H9 (cell line): ENCODE measurements around the gene TMEM63A. TPM values are rescaled to one million over a fixed set of nuclear protein-coding genes. Genes with fewer than 3 reads are reported as not detected.

Experiments used
- DNase-seq: peaks from one replicate; pipeline ENCODE4 v3.0.0-alpha.2; 2017
- H2AFZ ChIP-seq: one replicate; pipeline ENCODE4 v1.6.1; 2013; ENCODE audit warnings: mild to moderate bottlenecking, low read length, control low read depth, moderate library complexity
- H2AK5ac ChIP-seq: 2 replicates; pipeline ENCODE4 v1.6.1; 2013; ENCODE audit warnings: low read length, control low read depth, mixed read lengths; ENCODE audit not compliant: insufficient read length
- H2BK120ac ChIP-seq: one replicate; pipeline ENCODE4 v1.6.1; 2013; ENCODE audit warnings: low read depth, mild to moderate bottlenecking, low read length, control low read depth, inconsistent platforms; ENCODE audit not compliant: poor library complexity, severe bottlenecking
- H2BK12ac ChIP-seq: 2 replicates; pipeline ENCODE4 v1.6.1; 2013; ENCODE audit warnings: low read length, control low read depth, mixed read lengths, low read depth; ENCODE audit not compliant: insufficient read length
- H2BK15ac ChIP-seq: 2 replicates; pipeline ENCODE4 v1.6.1; 2013; ENCODE audit warnings: low read depth, low read length, control low read depth
- H2BK20ac ChIP-seq: one replicate; pipeline ENCODE4 v1.6.1; 2013; ENCODE audit warnings: low read depth, mild to moderate bottlenecking, low read length, control low read depth, inconsistent platforms; ENCODE audit not compliant: poor library complexity, severe bottlenecking
- H2BK5ac ChIP-seq: 2 replicates; pipeline ENCODE4 v1.6.1; 2013; ENCODE audit warnings: low read length, control low read depth, mixed read lengths; ENCODE audit not compliant: insufficient read length
- H3K14ac ChIP-seq: 2 replicates; pipeline ENCODE4 v1.6.1; 2013; ENCODE audit warnings: low read length, control low read depth; ENCODE audit not compliant: insufficient read depth
- H3K18ac ChIP-seq: 2 replicates; pipeline ENCODE4 v1.6.1; 2013; ENCODE audit warnings: low read depth, mild to moderate bottlenecking, mixed read lengths, low read length, control low read depth; ENCODE audit not compliant: insufficient read length
- H3K23ac ChIP-seq: 2 replicates; pipeline ENCODE4 v1.6.1; 2013; ENCODE audit warnings: low read length, control low read depth, mixed read lengths, low read depth; ENCODE audit not compliant: insufficient read length
- H3K23me2 ChIP-seq: 2 replicates; pipeline ENCODE4 v1.6.1; 2013; ENCODE audit warnings: low read depth, mild to moderate bottlenecking, mixed read lengths, low read length, control low read depth; ENCODE audit not compliant: insufficient read length, poor library complexity, severe bottlenecking
- H3K27ac ChIP-seq: 2 replicates; pipeline ENCODE4 v1.5.1; 2013; ENCODE audit warnings: low read length, control low read depth, mixed read lengths, low read depth; ENCODE audit not compliant: insufficient read length
- H3K27me3 ChIP-seq: 2 replicates; pipeline ENCODE4 v1.6.1; 2013; ENCODE audit warnings: low read length, control low read depth, inconsistent platforms; ENCODE audit not compliant: insufficient read depth
- H3K4ac ChIP-seq: 2 replicates; pipeline ENCODE4 v1.6.1; 2013; ENCODE audit warnings: low read depth, mild to moderate bottlenecking, control low read depth, inconsistent platforms, low read length, moderate library complexity
- H3K4me1 ChIP-seq: 2 replicates; pipeline ENCODE4 v1.6.1; 2013; ENCODE audit warnings: low read length, control low read depth, inconsistent platforms; ENCODE audit not compliant: insufficient read depth
- H3K4me2 ChIP-seq: 2 replicates; pipeline ENCODE4 v1.6.1; 2013; ENCODE audit warnings: low read length, control low read depth, mixed read lengths; ENCODE audit not compliant: insufficient read length, insufficient read depth
- H3K56ac ChIP-seq: 2 replicates; pipeline ENCODE4 v1.6.1; 2013; ENCODE audit warnings: low read depth, mild to moderate bottlenecking, mixed read lengths, low read length, control low read depth; ENCODE audit not compliant: insufficient read length
- H3K79me1 ChIP-seq: 2 replicates; pipeline ENCODE4 v1.6.1; 2013; ENCODE audit warnings: low read depth, mild to moderate bottlenecking, moderate library complexity, low read length, control low read depth, inconsistent platforms; ENCODE audit not compliant: insufficient read depth, poor library complexity, severe bottlenecking
- H3K79me2 ChIP-seq: 2 replicates; pipeline ENCODE4 v1.6.1; 2013; ENCODE audit warnings: low read length, control low read depth, inconsistent platforms; ENCODE audit not compliant: insufficient read depth
- H3K9ac ChIP-seq: 2 replicates; pipeline ENCODE4 v1.6.1; 2013; ENCODE audit warnings: low read length, control low read depth, mixed read lengths; ENCODE audit not compliant: insufficient read length; ENCODE audit errors: extremely low read depth
- H3K9me3 ChIP-seq: one replicate; pipeline ENCODE4 v1.6.1; 2013; ENCODE audit warnings: low read depth, low read length, inconsistent platforms; ENCODE audit not compliant: control insufficient read depth
- H3T11ph ChIP-seq: one replicate; pipeline ENCODE4 v1.6.1; 2013; ENCODE audit warnings: mild to moderate bottlenecking, low read length, control low read depth, inconsistent platforms
- H4K20me1 ChIP-seq: one replicate; pipeline ENCODE4 v1.6.1; 2013; ENCODE audit not compliant: control insufficient read depth, insufficient read length, insufficient read depth
- H4K5ac ChIP-seq: 2 replicates; pipeline ENCODE4 v1.6.1; 2013; ENCODE audit warnings: low read depth, mild to moderate bottlenecking, mixed read lengths, low read length, control low read depth; ENCODE audit not compliant: insufficient read length
- H4K8ac ChIP-seq: replicated peaks from 2 replicates; pipeline ENCODE4 v1.6.1; 2013; ENCODE audit warnings: low read length, control low read depth, mixed read lengths, low read depth; ENCODE audit not compliant: insufficient read length
- H4K91ac ChIP-seq: 2 replicates; pipeline ENCODE4 v1.6.1; 2013; ENCODE audit warnings: low read depth, mild to moderate bottlenecking, moderate library complexity, mixed read lengths, low read length, control low read depth; ENCODE audit not compliant: insufficient read length
- H3K27ac Mint-ChIP-seq, 3 experiments: 2 replicates in 2 of 3; 3 replicates in 1 of 3; pipeline ENCODE4 v1.8.0; 2020 to 2021; ENCODE audit warnings: mixed read lengths in 3 of 3, mild to moderate bottlenecking in 1 of 3, moderate library complexity in 1 of 3
- H3K27me3 Mint-ChIP-seq: 2 replicates; pipeline ENCODE4 v1.8.0; 2021; ENCODE audit warnings: low read depth, mild to moderate bottlenecking, moderate library complexity, mixed read lengths
- H3K36me3 Mint-ChIP-seq, 3 experiments: 2 replicates in 2 of 3; 3 replicates in 1 of 3; pipeline ENCODE4 v1.8.0; 2020 to 2021; ENCODE audit warnings: low read depth in 3 of 3, mixed read lengths in 3 of 3; ENCODE audit not compliant: insufficient read depth in 1 of 3
- H3K4me1 Mint-ChIP-seq, 2 experiments: 2 replicates each; pipeline ENCODE4 v1.8.0; 2020; ENCODE audit warnings: mixed read lengths in 2 of 2
- H3K4me3 Mint-ChIP-seq, 2 experiments: 2 replicates in 1 of 2; 3 replicates in 1 of 2; pipeline ENCODE4 v1.8.0; 2020 to 2021; ENCODE audit warnings: mild to moderate bottlenecking in 2 of 2, mixed read lengths in 2 of 2, moderate library complexity in 1 of 2
- H3K9me3 Mint-ChIP-seq, 2 experiments: 2 replicates in 1 of 2; 3 replicates in 1 of 2; pipeline ENCODE4 v1.8.0; 2020; ENCODE audit warnings: mild to moderate bottlenecking in 2 of 2, mixed read lengths in 2 of 2, moderate library complexity in 1 of 2
- CTCF ChIP-seq: fragments of 200-600 bp; sonication (generic); conservative IDR thresholded peaks from 3 replicates; pipeline ENCODE4 v1.8.0; 2021; ENCODE audit warnings: antibody characterized with exemption, mild to moderate bottlenecking
- WGBS: extraction: QIAGEN DNeasy Blood & Tissue Kit; methylation state at CpG from one replicate; pipeline ENCODE4 v1.1.7; 2013; ENCODE audit warnings: missing lambda C conversion rate, low lambda C conversion rate, mixed read lengths; ENCODE audit not compliant: insufficient read length; ENCODE audit errors: extremely low coverage; 5-methylcytosine and 5-hydroxymethylcytosine counted together
- total RNA-seq: library from RNA; stranded (reverse); gene quantifications from 2 replicates; pipeline ENCODE4 v1.2.1, GENCODE V29; 2021

The TMEM63A gene
- total RNA-seq, 1 experiment from 2014 or later: 75.7 TPM

GRCh38 chr1:225919906-225920305 lies 37.7 kb upstream of the TMEM63A start:
- H3K23ac ChIP-seq: no peak overlapping the region
- H3K27me3 Mint-ChIP-seq: no peaks in the 10 kb centered on the region
- H4K8ac ChIP-seq: no peak overlapping the region
- no peaks in the 10 kb centered on the region for H3K27me3 ChIP-seq
- H2BK20ac ChIP-seq: no peak overlapping the region
- peaks cover 46 to 65% (median 55%) of the 10 kb centered on the region in 3 experiments; a peak in 6 of 7 replicates for H3K36me3 Mint-ChIP-seq
- no peaks in the 10 kb centered on the region for H3K4me1 ChIP-seq
- H3K18ac ChIP-seq: no peak overlapping the region
- peaks cover 5 to 14% of the 10 kb centered on the region in 2 experiments for H3K4me1 Mint-ChIP-seq
- H2AFZ ChIP-seq: no peak overlapping the region
- no peaks in the 10 kb centered on the region for H3K9me3 Mint-ChIP-seq
- no peak overlapping the region for H3K4me2 ChIP-seq
- H3K14ac ChIP-seq: no peak overlapping the region
- H2BK120ac ChIP-seq: no peak overlapping the region
- H3K27ac ChIP-seq: no peak overlapping the region
- no peak for TF ChIP-seq CTCF
- no CpG with 5 or more reads among the region's 5 CpGs for WGBS
- H3K79me1 ChIP-seq: no peaks in the 10 kb centered on the region
- no peak overlapping the region for H3T11ph ChIP-seq
- no peak overlapping the region for H2BK15ac ChIP-seq
- H3K4me3 Mint-ChIP-seq: no peak overlapping the region; a peak in 1 of 5 replicates
- no peak overlapping the region for H4K91ac ChIP-seq
- H3K27ac Mint-ChIP-seq: no peak overlapping the region; a peak in 1 of 7 replicates
- peaks cover 3% of the 10 kb centered on the region for H4K20me1 ChIP-seq
- H3K79me2 ChIP-seq: peaks cover 5% of the 10 kb centered on the region; the same call in 1 of the 2 replicates
- H3K4ac ChIP-seq: no peak overlapping the region
- peaks cover 4% of the 10 kb centered on the region for H3K23me2 ChIP-seq
- H3K56ac ChIP-seq: no peak overlapping the region
- no peak overlapping the region for H4K5ac ChIP-seq
- H2BK12ac ChIP-seq: no peak overlapping the region
- DNase-seq: no peak
- H3K9me3 ChIP-seq: no peaks in the 10 kb centered on the region
- H2AK5ac ChIP-seq: no peak overlapping the region
- H3K9ac ChIP-seq: no peak overlapping the region
- no peak overlapping the region for H2BK5ac ChIP-seq
